ENCODE measurements around the gene SYNPO.

- TF ChIP-seq CTCF (conservative IDR thresholded peaks at IDR 0.05 in 1 of 2, IDR thresholded peaks at IDR 0.05 in 1 of 2; ENCODE audit: low read depth in 1 of 2, low read length in 2 of 2) (no peak), EZH2 (IDR thresholded peaks at IDR 0.05; ENCODE audit: low read length, missing control alignments) (no peak)
Observed at GRCh38 chr5:150655221-150655620, 14.8 kb downstream of the SYNPO start.

All from fibroblast of lung (primary cell).